Measurements from ENCODE around the gene NOSTRIN. TPM values are rescaled to one million over a fixed set of nuclear protein-coding genes. Genes with fewer than 3 reads are reported as not detected.

NOSTRIN gene
- total and polyA plus RNA-seq, 3 donors from 2014 or later = 28.9 to 99.8 (median 93.8) TPM

DNA sequence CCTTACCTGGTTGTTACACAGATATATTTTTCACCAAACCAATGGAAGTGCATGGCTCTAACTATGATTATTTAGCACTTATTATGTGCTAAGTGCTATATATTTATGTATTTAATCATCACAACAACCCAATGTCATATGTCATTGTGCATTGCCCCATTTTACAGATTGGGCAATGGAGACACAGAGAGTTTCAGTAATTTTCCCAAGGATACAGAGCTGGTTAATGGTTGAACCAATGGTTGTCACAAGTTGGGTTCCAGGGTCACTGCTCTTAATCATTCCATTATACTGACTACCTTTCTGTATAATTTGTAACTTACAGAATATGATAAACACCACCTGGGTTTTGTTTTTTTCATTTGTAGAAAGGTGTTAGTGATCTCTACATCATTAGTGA, 29.2 kb downstream of the NOSTRIN start:
- no peak for DNase-seq
- TF ChIP-seq, protein P1, sequence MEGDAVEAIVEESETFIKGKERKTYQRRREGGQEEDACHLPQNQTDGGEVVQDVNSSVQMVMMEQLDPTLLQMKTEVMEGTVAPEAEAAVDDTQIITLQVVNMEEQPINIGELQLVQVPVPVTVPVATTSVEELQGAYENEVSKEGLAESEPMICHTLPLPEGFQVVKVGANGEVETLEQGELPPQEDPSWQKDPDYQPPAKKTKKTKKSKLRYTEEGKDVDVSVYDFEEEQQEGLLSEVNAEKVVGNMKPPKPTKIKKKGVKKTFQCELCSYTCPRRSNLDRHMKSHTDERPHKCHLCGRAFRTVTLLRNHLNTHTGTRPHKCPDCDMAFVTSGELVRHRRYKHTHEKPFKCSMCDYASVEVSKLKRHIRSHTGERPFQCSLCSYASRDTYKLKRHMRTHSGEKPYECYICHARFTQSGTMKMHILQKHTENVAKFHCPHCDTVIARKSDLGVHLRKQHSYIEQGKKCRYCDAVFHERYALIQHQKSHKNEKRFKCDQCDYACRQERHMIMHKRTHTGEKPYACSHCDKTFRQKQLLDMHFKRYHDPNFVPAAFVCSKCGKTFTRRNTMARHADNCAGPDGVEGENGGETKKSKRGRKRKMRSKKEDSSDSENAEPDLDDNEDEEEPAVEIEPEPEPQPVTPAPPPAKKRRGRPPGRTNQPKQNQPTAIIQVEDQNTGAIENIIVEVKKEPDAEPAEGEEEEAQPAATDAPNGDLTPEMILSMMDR (IDR thresholded peaks at IDR 0.05) = no peak
- TF ChIP-seq POLR2A (IDR thresholded peaks at IDR 0.05) = no peak
- H3K27me3 ChIP-seq = no peaks in the 10 kb centered on the region
- no peak overlapping the region for H3K27ac ChIP-seq
- H3K36me3 ChIP-seq (ENCODE audit: low read depth, missing control alignments) = no peaks in the 10 kb centered on the region
- H3K4me3 ChIP-seq = no peak overlapping the region
- peaks cover 4% of the 10 kb centered on the region for H3K4me1 ChIP-seq
- intact Hi-C loops (cut with DNase I; ENCODE audit: low total_unique reads) = no loop called here
- H3K9me3 ChIP-seq = no peaks in the 10 kb centered on the region

DNA sequence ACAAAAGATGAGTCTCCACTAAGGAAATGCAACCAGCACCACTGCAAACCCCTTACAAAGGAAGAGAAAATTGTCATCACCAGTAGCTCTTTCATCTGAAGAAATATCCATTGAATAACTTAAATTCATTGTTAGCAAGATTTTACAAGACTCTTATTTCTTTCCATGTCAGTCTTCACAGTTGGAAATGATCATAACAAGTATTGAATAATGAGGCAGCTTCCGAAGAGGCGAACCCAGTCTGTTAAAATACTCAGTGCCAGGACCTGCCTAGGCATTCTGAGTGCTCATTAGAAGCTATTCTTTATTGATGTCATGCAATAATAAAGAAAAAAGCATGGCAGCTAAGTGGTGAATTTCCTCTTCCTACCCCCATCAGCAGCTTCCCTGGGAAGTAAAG, 33.5 kb downstream of the NOSTRIN start:
- intact Hi-C loops (cut with DNase I; ENCODE audit: low total_unique reads) = no loop called here
- no peak for TF ChIP-seq POLR2A (IDR thresholded peaks at IDR 0.05)
- 98% methylated on average over 2 of the region's 2 CpGs for WGBS, 2 donors
- no peak for DNase-seq
- Histone ChIP-seq H3K36me3 (ENCODE audit: low read depth, missing control alignments) (no peaks in the 10 kb centered on the region), H3K27ac (no peak overlapping the region), H3K27me3 (no peaks in the 10 kb centered on the region), H3K4me3 (no peak overlapping the region), H3K9me3 (no peaks in the 10 kb centered on the region), H3K4me1 (peaks cover 4% of the 10 kb centered on the region)

DNA sequence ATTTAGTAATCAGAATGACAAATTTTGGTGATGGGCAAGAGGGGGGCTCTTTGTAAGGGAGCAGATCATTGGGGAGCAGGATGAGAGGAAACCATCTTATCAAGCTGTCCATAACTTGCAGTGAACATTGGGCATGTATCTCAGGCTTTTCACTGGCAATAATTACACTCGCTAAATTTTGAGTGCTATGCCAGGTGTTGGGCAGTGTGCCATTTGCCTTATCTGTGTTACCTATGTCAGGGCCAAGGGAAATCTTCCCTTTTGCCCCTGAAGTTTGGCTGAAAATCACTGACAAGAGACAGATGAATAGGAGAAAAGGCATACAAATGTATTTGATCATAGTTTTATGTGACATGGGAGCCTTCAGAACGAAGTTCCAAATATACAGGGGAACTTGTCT, 39.0 kb downstream of the NOSTRIN start:
- intact Hi-C loops (cut with DNase I; ENCODE audit: low total_unique reads) = no loop called here
- TF ChIP-seq, protein P1 (IDR thresholded peaks at IDR 0.05) = no peak
- TF ChIP-seq POLR2A (IDR thresholded peaks at IDR 0.05) = no peak
- H3K36me3 ChIP-seq (ENCODE audit: low read depth, missing control alignments) = no peaks in the 10 kb centered on the region
- H3K4me1 ChIP-seq = no peaks in the 10 kb centered on the region
- 57 to 73% methylated on average over 2 of the region's 2 CpGs for WGBS, 2 donors
- no peak for DNase-seq
- no peak overlapping the region for H3K4me3 ChIP-seq
- H3K27me3 ChIP-seq = no peaks in the 10 kb centered on the region
- H3K9me3 ChIP-seq = no peaks in the 10 kb centered on the region
- no peak overlapping the region for H3K27ac ChIP-seq

DNA sequence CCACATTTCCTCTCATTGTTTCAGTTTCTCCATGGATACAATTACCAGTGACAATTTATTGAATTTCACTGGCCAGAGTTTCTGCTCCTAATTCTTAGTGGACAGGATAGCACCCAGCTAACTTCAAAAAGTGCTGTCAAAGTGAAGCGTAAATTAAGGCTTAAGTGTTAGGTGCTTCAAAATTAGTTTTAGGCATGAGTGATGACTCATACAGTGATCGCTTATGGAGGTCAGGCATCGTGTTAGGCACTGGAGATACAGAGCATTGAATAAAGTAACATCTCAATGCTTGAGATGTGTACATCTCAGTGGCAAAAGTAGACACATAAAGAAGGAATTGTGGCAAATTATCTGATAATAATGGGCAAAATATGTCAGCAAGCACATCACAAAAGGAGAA, 40.8 kb downstream of the NOSTRIN start:
- no peak for TF ChIP-seq POLR2A (IDR thresholded peaks at IDR 0.05)
- TF ChIP-seq, protein P1 (IDR thresholded peaks at IDR 0.05) = no peak
- H3K27me3 ChIP-seq = no peaks in the 10 kb centered on the region
- no peaks in the 10 kb centered on the region for H3K9me3 ChIP-seq
- H3K4me3 ChIP-seq = no peak overlapping the region
- intact Hi-C loops (cut with DNase I; ENCODE audit: low total_unique reads) = no loop called here
- no peak for DNase-seq
- H3K36me3 ChIP-seq (ENCODE audit: low read depth, missing control alignments) = no peaks in the 10 kb centered on the region
- no peak overlapping the region for H3K27ac ChIP-seq
- no peaks in the 10 kb centered on the region for H3K4me1 ChIP-seq
- 85 to 91% methylated on average over 3 of the region's 3 CpGs for WGBS, 2 donors

DNA sequence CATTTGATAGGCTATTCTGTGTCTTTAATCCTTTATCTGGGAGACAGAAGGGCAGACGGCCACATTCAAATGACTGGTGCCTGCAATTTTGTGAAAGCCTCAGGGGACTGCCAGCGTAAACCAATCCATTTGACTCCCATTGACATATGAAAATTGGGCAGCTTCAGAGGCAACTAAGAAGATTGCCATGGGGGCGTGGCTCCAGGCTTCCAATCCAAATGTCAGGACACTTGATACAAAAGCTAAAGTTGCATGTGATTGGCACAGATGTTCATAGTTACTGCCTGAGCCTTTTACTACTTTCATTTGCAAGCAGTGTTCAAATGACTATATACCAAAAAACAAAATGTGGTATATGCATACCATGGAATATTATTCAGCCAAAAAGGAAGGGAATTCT, 45.8 kb downstream of the NOSTRIN start:
- Histone ChIP-seq H3K27ac (no peak overlapping the region), H3K4me1 (peaks cover 12% of the 10 kb centered on the region), H3K9me3 (no peaks in the 10 kb centered on the region), H3K4me3 (no peak overlapping the region), H3K27me3 (no peaks in the 10 kb centered on the region), H3K36me3 (ENCODE audit: low read depth, missing control alignments) (no peaks in the 10 kb centered on the region)
- intact Hi-C loops (cut with DNase I; ENCODE audit: low total_unique reads) = no loop called here
- 79 to 95% methylated on average over 3 of the region's 3 CpGs for WGBS, 2 donors
- no peak for TF ChIP-seq POLR2A (IDR thresholded peaks at IDR 0.05)
- TF ChIP-seq, protein P1 (IDR thresholded peaks at IDR 0.05) = no peak
- no peak for DNase-seq
